ENCODE measurements around the gene GIGYF2. TPM values are rescaled to one million over a fixed set of nuclear protein-coding genes. Genes with fewer than 3 reads are reported as not detected.
"Not testable (repeated sequence)": the region's sequence is repeated elsewhere in the genome, so short reads cannot be mapped to it uniquely, and the experiment has no call there.

The GIGYF2 gene
- total and polyA plus RNA-seq, 2 donors, result 19.1 to 35.8 TPM

GRCh38 chr2:232898592-232899543 is 201.7 kb downstream of the GIGYF2 start:
- Histone ChIP-seq H3K4me3 (ENCODE audit: low read length in 2 of 2) (no peak overlapping the region), H3K27ac (ENCODE audit: low read depth in 1 of 2, low read length in 1 of 2) (no peak overlapping the region), H3K36me3 (ENCODE audit: control insufficient read depth in 2 of 2, insufficient read depth in 2 of 2, low read length in 1 of 2) (no peaks in the 10 kb centered on the region), H3K9me3 (ENCODE audit: control insufficient read depth in 2 of 2, insufficient read depth in 1 of 2, low read length in 1 of 2) (no peaks in the 10 kb centered on the region), H3K4me1 (ENCODE audit: control insufficient read depth in 2 of 2, insufficient read depth in 2 of 2, low read length in 2 of 2) (no peaks in the 10 kb centered on the region), H3K27me3 (ENCODE audit: control insufficient read depth in 2 of 2, insufficient read depth in 1 of 2, low read length in 1 of 2) (peaks cover 0 to 17% of the 10 kb centered on the region in 2 donors)
- DNase-seq (ENCODE audit: low read depth in 6 of 9, low spot score in 9 of 9), result no peak
- WGBS, result 94% methylated on average over 18 of the region's 18 CpGs

GRCh38 chr2:232900811-232901735 is 203.9 kb downstream of the GIGYF2 start:
- Histone ChIP-seq H3K27me3 (ENCODE audit: control insufficient read depth in 2 of 2, insufficient read depth in 1 of 2, low read length in 1 of 2) (peaks cover 0 to 17% of the 10 kb centered on the region in 2 donors), H3K4me1 (ENCODE audit: control insufficient read depth in 2 of 2, insufficient read depth in 2 of 2, low read length in 2 of 2) (no peaks in the 10 kb centered on the region), H3K9me3 (ENCODE audit: control insufficient read depth in 2 of 2, insufficient read depth in 1 of 2, low read length in 1 of 2) (peaks cover 0 to 2% of the 10 kb centered on the region in 2 donors), H3K27ac (ENCODE audit: low read depth in 1 of 2, low read length in 1 of 2) (no peak overlapping the region), H3K4me3 (ENCODE audit: low read length in 2 of 2) (no peak overlapping the region), H3K36me3 (ENCODE audit: control insufficient read depth in 2 of 2, insufficient read depth in 2 of 2, low read length in 1 of 2) (no peaks in the 10 kb centered on the region)
- 74% methylated on average over 43 of the region's 43 CpGs for WGBS
- DNase-seq (ENCODE audit: low read depth in 6 of 9, low spot score in 9 of 9), result no peak

GRCh38 chr2:232901736-232902578 is 204.8 kb downstream of the GIGYF2 start:
- Histone ChIP-seq H3K4me1 (ENCODE audit: control insufficient read depth in 2 of 2, insufficient read depth in 2 of 2, low read length in 2 of 2) (no peaks in the 10 kb centered on the region), H3K27me3 (ENCODE audit: control insufficient read depth in 2 of 2, insufficient read depth in 1 of 2, low read length in 1 of 2) (peaks cover 0 to 17% of the 10 kb centered on the region in 2 donors), H3K4me3 (ENCODE audit: low read length in 2 of 2) (no peak overlapping the region), H3K9me3 (ENCODE audit: control insufficient read depth in 2 of 2, insufficient read depth in 1 of 2, low read length in 1 of 2) (peaks cover 0 to 2% of the 10 kb centered on the region in 2 donors), H3K36me3 (ENCODE audit: control insufficient read depth in 2 of 2, insufficient read depth in 2 of 2, low read length in 1 of 2) (no peaks in the 10 kb centered on the region), H3K27ac (ENCODE audit: low read depth in 1 of 2, low read length in 1 of 2) (no peak overlapping the region)
- WGBS, result 92% methylated on average over 28 of the region's 28 CpGs
- DNase-seq (ENCODE audit: low read depth in 6 of 9, low spot score in 9 of 9), result no peak

- Histone ChIP-seq H3K27me3 (ENCODE audit: control insufficient read depth in 2 of 2, insufficient read depth in 1 of 2, low read length in 1 of 2) (peaks cover 0 to 17% of the 10 kb centered on the region in 2 donors), H3K9me3 (ENCODE audit: control insufficient read depth in 2 of 2, insufficient read depth in 1 of 2, low read length in 1 of 2) (peaks cover 0 to 2% of the 10 kb centered on the region in 2 donors), H3K4me3 (ENCODE audit: low read length in 2 of 2) (no peak overlapping the region), H3K36me3 (ENCODE audit: control insufficient read depth in 2 of 2, insufficient read depth in 2 of 2, low read length in 1 of 2) (no peaks in the 10 kb centered on the region), H3K27ac (ENCODE audit: low read depth in 1 of 2, low read length in 1 of 2) (no peak overlapping the region), H3K4me1 (ENCODE audit: control insufficient read depth in 2 of 2, insufficient read depth in 2 of 2, low read length in 2 of 2) (no peaks in the 10 kb centered on the region)
- 89% methylated on average over 9 of the region's 9 CpGs for WGBS
- no peak for DNase-seq (ENCODE audit: low read depth in 6 of 9, low spot score in 9 of 9)
These were observed 206.9 kb downstream of the GIGYF2 start for GRCh38 chr2:232903989-232904388.

- not testable (repeated sequence) for H3K4me3 ChIP-seq (ENCODE audit: low read length in 2 of 2); H3K4me1 ChIP-seq (ENCODE audit: control insufficient read depth in 2 of 2, insufficient read depth in 2 of 2, low read length in 2 of 2); H3K27me3 ChIP-seq (ENCODE audit: control insufficient read depth in 2 of 2, insufficient read depth in 1 of 2, low read length in 1 of 2); H3K36me3 ChIP-seq (ENCODE audit: control insufficient read depth in 2 of 2, insufficient read depth in 2 of 2, low read length in 1 of 2); H3K27ac ChIP-seq (ENCODE audit: low read depth in 1 of 2, low read length in 1 of 2); H3K9me3 ChIP-seq (ENCODE audit: control insufficient read depth in 2 of 2, insufficient read depth in 1 of 2, low read length in 1 of 2); DNase-seq (ENCODE audit: low read depth in 6 of 9, low spot score in 9 of 9)
- WGBS, result 92% methylated on average over 10 of the region's 10 CpGs
These were observed 210.0 kb downstream of the GIGYF2 start for GRCh38 chr2:232906867-232907717.

GRCh38 chr2:232907718-232908085 is 210.6 kb downstream of the GIGYF2 start:
- H3K27me3 ChIP-seq (ENCODE audit: control insufficient read depth in 2 of 2, insufficient read depth in 1 of 2, low read length in 1 of 2); H3K4me1 ChIP-seq (ENCODE audit: control insufficient read depth in 2 of 2, insufficient read depth in 2 of 2, low read length in 2 of 2); H3K36me3 ChIP-seq (ENCODE audit: control insufficient read depth in 2 of 2, insufficient read depth in 2 of 2, low read length in 1 of 2); H3K9me3 ChIP-seq (ENCODE audit: control insufficient read depth in 2 of 2, insufficient read depth in 1 of 2, low read length in 1 of 2); H3K27ac ChIP-seq (ENCODE audit: low read depth in 1 of 2, low read length in 1 of 2); H3K4me3 ChIP-seq (ENCODE audit: low read length in 2 of 2); DNase-seq (ENCODE audit: low read depth in 6 of 9, low spot score in 9 of 9): not testable (repeated sequence)
- 97% methylated on average over 9 of the region's 9 CpGs for WGBS

GRCh38 chr2:232908695-232909094 is 211.6 kb downstream of the GIGYF2 start:
- Histone ChIP-seq H3K27ac (ENCODE audit: low read depth in 1 of 2, low read length in 1 of 2) (no peak overlapping the region), H3K36me3 (ENCODE audit: control insufficient read depth in 2 of 2, insufficient read depth in 2 of 2, low read length in 1 of 2) (no peaks in the 10 kb centered on the region), H3K9me3 (ENCODE audit: control insufficient read depth in 2 of 2, insufficient read depth in 1 of 2, low read length in 1 of 2) (peaks cover 0 to 2% of the 10 kb centered on the region in 2 donors), H3K4me1 (ENCODE audit: control insufficient read depth in 2 of 2, insufficient read depth in 2 of 2, low read length in 2 of 2) (no peaks in the 10 kb centered on the region), H3K4me3 (ENCODE audit: low read length in 2 of 2) (no peak overlapping the region), H3K27me3 (ENCODE audit: control insufficient read depth in 2 of 2, insufficient read depth in 1 of 2, low read length in 1 of 2) (peaks cover 0 to 3% of the 10 kb centered on the region in 2 donors)
- 88% methylated on average over 6 of the region's 6 CpGs for WGBS
- no peak for DNase-seq (ENCODE audit: low read depth in 6 of 9, low spot score in 9 of 9)

Data from thymus (tissue), 11 donors.